Upper lobe of left lung (tissue), 4 donors: ENCODE measurements around the gene PPM1E.

Experiments used
- POLR2A ChIP-seq, 4 donors: fragments of 450-650 bp; IDR thresholded peaks; one replicate each; pipeline ENCODE4 v1.5.1; 2016 to 2017; ENCODE audit warnings: antibody characterized with exemption in 4 of 4, mild to moderate bottlenecking in 2 of 4
- POLR2AphosphoS5 ChIP-seq, 2 donors: sonication (generic); formaldehyde crosslinking; IDR thresholded peaks; one replicate each; pipeline ENCODE4 v1.5.1; 2017; ENCODE audit warnings: antibody characterized with exemption in 2 of 2
- TF ChIP-seq, protein P1 (sequence below), 6 experiments: fragments of 450-650 bp in 4 of 6; fragments of 200-600 bp in 2 of 6; sonication (generic) in 2 of 6; IDR thresholded peaks; one replicate each; pipeline ENCODE4 v1.5.1; 2016 to 2019; ENCODE audit warnings: antibody characterized with exemption in 6 of 6

DNA sequence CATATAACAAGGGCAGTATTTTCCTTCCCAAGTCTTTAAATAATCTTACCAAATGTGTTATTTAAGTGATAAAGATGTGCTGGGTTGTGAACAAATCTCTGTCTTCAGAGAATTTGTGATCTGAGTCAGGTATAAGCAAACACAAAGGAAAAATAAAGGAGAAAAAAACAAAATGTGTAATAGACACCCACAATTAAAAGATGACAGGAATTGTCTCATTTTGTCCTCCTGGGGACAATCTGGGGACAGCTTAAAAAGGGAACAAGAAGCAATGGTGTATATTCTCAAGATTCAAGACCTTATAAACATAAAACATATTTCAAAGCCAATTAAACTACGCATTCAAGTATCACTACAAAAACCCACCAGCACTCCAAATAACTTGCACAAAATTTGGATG is 243.8 kb downstream of the PPM1E start:
- no peak for TF ChIP-seq POLR2A (IDR thresholded peaks at IDR 0.05)
- TF ChIP-seq, protein P1, sequence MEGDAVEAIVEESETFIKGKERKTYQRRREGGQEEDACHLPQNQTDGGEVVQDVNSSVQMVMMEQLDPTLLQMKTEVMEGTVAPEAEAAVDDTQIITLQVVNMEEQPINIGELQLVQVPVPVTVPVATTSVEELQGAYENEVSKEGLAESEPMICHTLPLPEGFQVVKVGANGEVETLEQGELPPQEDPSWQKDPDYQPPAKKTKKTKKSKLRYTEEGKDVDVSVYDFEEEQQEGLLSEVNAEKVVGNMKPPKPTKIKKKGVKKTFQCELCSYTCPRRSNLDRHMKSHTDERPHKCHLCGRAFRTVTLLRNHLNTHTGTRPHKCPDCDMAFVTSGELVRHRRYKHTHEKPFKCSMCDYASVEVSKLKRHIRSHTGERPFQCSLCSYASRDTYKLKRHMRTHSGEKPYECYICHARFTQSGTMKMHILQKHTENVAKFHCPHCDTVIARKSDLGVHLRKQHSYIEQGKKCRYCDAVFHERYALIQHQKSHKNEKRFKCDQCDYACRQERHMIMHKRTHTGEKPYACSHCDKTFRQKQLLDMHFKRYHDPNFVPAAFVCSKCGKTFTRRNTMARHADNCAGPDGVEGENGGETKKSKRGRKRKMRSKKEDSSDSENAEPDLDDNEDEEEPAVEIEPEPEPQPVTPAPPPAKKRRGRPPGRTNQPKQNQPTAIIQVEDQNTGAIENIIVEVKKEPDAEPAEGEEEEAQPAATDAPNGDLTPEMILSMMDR (IDR thresholded peaks at IDR 0.05) = no peak
- no peak for TF ChIP-seq POLR2AphosphoS5 (IDR thresholded peaks at IDR 0.05)
